H1 (cell line): Measurements from ENCODE around the gene BNC2. TPM values are rescaled to one million over a fixed set of nuclear protein-coding genes. Genes with fewer than 3 reads are reported as not detected.

Experiments used
- CTCF ChIA-PET: fragments of 300-600 bp; sonication (Branson Sonifier 250); formaldehyde crosslinking; loops from one replicate; lab custom pipeline; 2021; ENCODE audit not compliant: partially characterized antibody; lab: Charles Lee
- POLR2A ChIA-PET: fragments of 300-600 bp; sonication (Branson Sonifier 250); formaldehyde crosslinking; loops from one replicate; lab custom pipeline; 2021; ENCODE audit warnings: inconsistent platforms; ENCODE audit not compliant: partially characterized antibody; lab: Charles Lee
- DNase-seq, 2 experiments: peaks; one replicate each; pipeline versions ENCODE4 v3.0.0 to v3.0.0-alpha.2; 2010 to 2022; ENCODE audit warnings: low spot score in 2 of 2, low read depth in 1 of 2, mixed read lengths in 1 of 2
- FAIRE-seq: peaks from 2 replicates; lab custom pipeline; 2011; peaks lifted over from hg19 to GRCh38; lab: Jason Lieb, UNC
- H2AFZ ChIP-seq: 2 replicates; pipeline ENCODE4 v1.8.1; 2012; ENCODE audit warnings: low read length, inconsistent platforms
- H2AK5ac ChIP-seq: 2 replicates; pipeline ENCODE4 v1.6.1; 2013; ENCODE audit warnings: low read depth, low read length
- H2BK120ac ChIP-seq: replicated peaks from 2 replicates; pipeline ENCODE3; 2013; ENCODE audit warnings: low read depth, low read length, inconsistent platforms
- H2BK12ac ChIP-seq: 2 replicates; pipeline ENCODE4 v1.6.1; 2013; ENCODE audit warnings: low read depth, low read length
- H2BK15ac ChIP-seq: 2 replicates; pipeline ENCODE4 v1.6.1; 2013; ENCODE audit warnings: low read length
- H2BK20ac ChIP-seq: 2 replicates; pipeline ENCODE4 v1.6.1; 2013; ENCODE audit warnings: low read length
- H2BK5ac ChIP-seq: 2 replicates; pipeline ENCODE4 v1.6.1; 2013; ENCODE audit warnings: low read depth, low read length
- H3K14ac ChIP-seq: 2 replicates; pipeline ENCODE4 v1.6.1; 2013; ENCODE audit warnings: inconsistent platforms; ENCODE audit not compliant: insufficient read length
- H3K18ac ChIP-seq: 2 replicates; pipeline ENCODE4 v1.6.1; 2013; ENCODE audit warnings: low read length; ENCODE audit errors: extremely low read depth
- H3K23ac ChIP-seq: 2 replicates; pipeline ENCODE4 v1.6.1; 2013; ENCODE audit warnings: inconsistent platforms; ENCODE audit not compliant: insufficient read length
- H3K23me2 ChIP-seq: 2 replicates; pipeline ENCODE4 v1.6.1; 2013; ENCODE audit warnings: low read depth, low read length
- H3K27ac ChIP-seq: 2 replicates; pipeline ENCODE4 v1.6.1; 2011; ENCODE audit warnings: low read depth, low read length, inconsistent platforms
- H3K27me3 ChIP-seq, 4 experiments: replicated peaks in 1 of 4; 1 replicate in 1 of 4; 2 replicates in 3 of 4; pipeline versions ENCODE4 v1.6.1 to v1.8.1; 2011 to 2013; ENCODE audit warnings: low read length in 3 of 4, mild to moderate bottlenecking in 3 of 4, inconsistent platforms in 2 of 4, mixed read lengths in 2 of 4, moderate library complexity in 1 of 4; ENCODE audit not compliant: control insufficient read depth in 3 of 4, insufficient read depth in 3 of 4; ENCODE audit errors: extremely low read depth in 1 of 4
- H3K36me3 ChIP-seq, 4 experiments: 2 replicates each; pipeline versions ENCODE4 v1.6.1 to v1.8.1; 2011 to 2013; ENCODE audit warnings: mild to moderate bottlenecking in 4 of 4, low read length in 3 of 4, moderate library complexity in 2 of 4, control low read depth in 1 of 4, inconsistent platforms in 1 of 4; ENCODE audit not compliant: insufficient read depth in 4 of 4, control insufficient read depth in 2 of 4
- H3K4ac ChIP-seq: replicated peaks from 2 replicates; pipeline ENCODE3; 2013; ENCODE audit warnings: low read length, low read depth, mixed read lengths, inconsistent platforms; ENCODE audit not compliant: insufficient read length
- H3K4me1 ChIP-seq, 4 experiments: replicated peaks in 1 of 4; 1 replicate in 1 of 4; 2 replicates in 3 of 4; pipeline versions ENCODE4 v1.6.1 to v1.8.1; 2011 to 2013; ENCODE audit warnings: low read length in 3 of 4, inconsistent platforms in 2 of 4, mixed read lengths in 1 of 4; ENCODE audit not compliant: insufficient read depth in 4 of 4, control insufficient read depth in 3 of 4
- H3K4me2 ChIP-seq, 2 experiments: 2 replicates each; pipeline versions ENCODE4 v1.6.1 to v1.8.1; 2011 to 2013; ENCODE audit warnings: low read depth in 2 of 2, low read length in 2 of 2, control low read depth in 1 of 2, inconsistent platforms in 1 of 2, mild to moderate bottlenecking in 1 of 2; ENCODE audit not compliant: insufficient read depth in 1 of 2
- H3K4me3 ChIP-seq, 4 experiments: fragments of 200-600, 300-600 bp in 1 of 4; sonication (generic), shearing (Covaris generic), sonication (Bioruptor Twin) in 1 of 4; 2 replicates each; pipeline versions ENCODE4 v1.5.1 to v1.8.1; 2011 to 2016; ENCODE audit warnings: low read length in 4 of 4, low read depth in 3 of 4, control low read depth in 2 of 4, inconsistent platforms in 2 of 4, mild to moderate bottlenecking in 2 of 4, mixed read lengths in 1 of 4, moderate library complexity in 1 of 4; ENCODE audit not compliant: insufficient read depth in 2 of 4; ENCODE audit errors: extremely low read depth in 1 of 4
- H3K56ac ChIP-seq: replicated peaks from 2 replicates; pipeline ENCODE3; 2013; ENCODE audit warnings: low read depth, mild to moderate bottlenecking, mixed read lengths, low read length, inconsistent platforms; ENCODE audit not compliant: insufficient read length
- H3K79me1 ChIP-seq: 2 replicates; pipeline ENCODE4 v1.6.1; 2013; ENCODE audit warnings: low read depth, low read length, control low read depth
- H3K79me2 ChIP-seq, 2 experiments: 2 replicates each; pipeline versions ENCODE4 v1.6.1 to v1.8.1; 2012 to 2013; ENCODE audit warnings: low read length in 2 of 2, mild to moderate bottlenecking in 2 of 2, inconsistent platforms in 1 of 2; ENCODE audit not compliant: insufficient read depth in 2 of 2, control insufficient read depth in 1 of 2
- H3K9ac ChIP-seq, 4 experiments: replicated peaks in 1 of 4; 1 replicate in 1 of 4; 2 replicates in 3 of 4; pipeline versions ENCODE4 v1.6.1 to v1.8.1; 2011 to 2013; ENCODE audit warnings: low read depth in 3 of 4, low read length in 3 of 4, control low read depth in 2 of 4, mild to moderate bottlenecking in 2 of 4, moderate library complexity in 2 of 4, inconsistent platforms in 1 of 4; ENCODE audit errors: extremely low read depth in 1 of 4
- H3K9me3 ChIP-seq, 2 experiments: 2 replicates each; pipeline versions ENCODE4 v1.6.1 to v1.8.1; 2012 to 2013; ENCODE audit warnings: mild to moderate bottlenecking in 2 of 2, moderate library complexity in 2 of 2, control low read depth in 1 of 2, inconsistent platforms in 1 of 2, low read depth in 1 of 2, low read length in 1 of 2, mixed read lengths in 1 of 2; ENCODE audit not compliant: insufficient read depth in 2 of 2
- H4K20me1 ChIP-seq, 2 experiments: replicated peaks in 1 of 2; 2 replicates each; pipeline versions ENCODE3 to v1.8.1; 2011 to 2013; ENCODE audit warnings: inconsistent platforms in 2 of 2, low read length in 2 of 2, mild to moderate bottlenecking in 1 of 2; ENCODE audit not compliant: insufficient read depth in 2 of 2, control insufficient read depth in 1 of 2
- H4K5ac ChIP-seq: 2 replicates; pipeline ENCODE4 v1.6.1; 2013; ENCODE audit warnings: low read length, low read depth, mixed read lengths, inconsistent platforms; ENCODE audit not compliant: insufficient read length
- H4K8ac ChIP-seq: 2 replicates; pipeline ENCODE4 v1.8.0; 2013; ENCODE audit warnings: mild to moderate bottlenecking, moderate library complexity, low read length, inconsistent platforms; ENCODE audit not compliant: insufficient read depth; ENCODE audit errors: extremely low read depth
- H4K91ac ChIP-seq: replicated peaks from 2 replicates; pipeline ENCODE3; 2013; ENCODE audit warnings: low read length, mixed read lengths, inconsistent platforms; ENCODE audit not compliant: insufficient read length
- EZH2 ChIP-seq: fragments of 200-600 bp; sonication (generic); IDR thresholded peaks from 2 replicates; pipeline ENCODE4 v1.7.1; 2012; ENCODE audit warnings: low read depth, mild to moderate bottlenecking, moderate library complexity, low read length, inconsistent platforms; ENCODE audit not compliant: severe bottlenecking
- POLR2AphosphoS5 ChIP-seq: IDR thresholded peaks from 2 replicates; pipeline ENCODE4 v1.6.1; 2011; ENCODE audit warnings: low read depth, low read length
- TEAD4 ChIP-seq: IDR thresholded peaks from 2 replicates; pipeline ENCODE4 v1.6.1; 2012; ENCODE audit warnings: low read depth, low read length, inconsistent platforms, mixed read lengths
- WGBS, 2 experiments: shearing (Covaris generic) in 1 of 2; methylation state at CpG; one replicate each; pipeline versions ENCODE4 v1.1.6 to v1.1.7; 2013 to 2015; ENCODE audit warnings: low lambda C conversion rate in 2 of 2, mixed read lengths in 2 of 2, inconsistent platforms in 1 of 2, low coverage in 1 of 2, missing lambda C conversion rate in 1 of 2; ENCODE audit not compliant: insufficient replicate concordance in 2 of 2, insufficient coverage in 1 of 2, insufficient read length in 1 of 2; ENCODE audit errors: extremely low coverage in 1 of 2, missing lambda C conversion rate in 1 of 2; 5-methylcytosine and 5-hydroxymethylcytosine counted together
- polyA plus RNA-seq, 7 experiments: library from polyadenylated mRNA; depleted of rRNA in 3 of 7; stranded (reverse) in 5 of 7; unstranded in 2 of 7; fragments of >200 nt in 5 of 7; fragments of 200-250 nt in 2 of 7; gene quantifications; 1 replicate in 5 of 7; 2 replicates in 1 of 7; 4 replicates in 1 of 7; pipeline versions ENCODE4 v1.2.1 to v1.2.3, GENCODE V29; 2011 to 2013; ENCODE audit warnings: missing spikeins in 2 of 7, mixed read lengths in 2 of 7
- total RNA-seq: library from RNA; stranded (reverse); fragmentation: NEBNext Ultra II Directional; extraction: Animal tissue kit (Norgen Biotek cat#: 25700); gene quantifications from 2 replicates; pipeline ENCODE4 v1.2.1, GENCODE V29; 2021

BNC2 gene
- total and polyA plus RNA-seq, 2 of the 8 experiments (the other 6 are each of a cell fraction or from before 2014, with no cell fraction given): 16.0 to 26.8 TPM

GRCh38 chr9:16391369-16391768 is 479.1 kb downstream of the BNC2 start:
- Histone ChIP-seq H3K9ac (no peak overlapping the region), H3K4ac (no peak overlapping the region), H3K79me1 (no peaks in the 10 kb centered on the region), H2AK5ac (no peak overlapping the region), H3K79me2 (no peaks in the 10 kb centered on the region), H4K20me1 (no peaks in the 10 kb centered on the region), H2BK5ac (no peak overlapping the region), H3K27me3 (no peaks in the 10 kb centered on the region), H2AFZ (no peak overlapping the region), H3K9me3 (no peaks in the 10 kb centered on the region; a peak in 1 of 4 replicates), H3K23me2 (no peaks in the 10 kb centered on the region), H3K27ac (no peak overlapping the region), H3K36me3 (no peaks in the 10 kb centered on the region), H3K23ac (no peak overlapping the region), H3K4me3 (no peak overlapping the region), H2BK12ac (no peak overlapping the region), H4K8ac (no peak overlapping the region), H3K4me2 (no peak overlapping the region), H2BK20ac (no peak overlapping the region), H3K18ac (no peak overlapping the region), H2BK15ac (no peak overlapping the region), H3K56ac (no peak overlapping the region), H3K4me1 (no peaks in the 10 kb centered on the region), H3K14ac (no peak overlapping the region), H2BK120ac (no peak overlapping the region), H4K91ac (no peak overlapping the region), H4K5ac (no peak overlapping the region)
- 93% methylated on average over 2 of the region's 2 CpGs; no CpG with 5 or more reads in 1 of the 2 experiments for WGBS, 2 experiments
- TF ChIP-seq POLR2AphosphoS5 (no peak), EZH2 (no peak), TEAD4 (no peak)
- ChIA-PET CTCF (interaction anchor here (0.6 to 1.3 kb wide), 5 partner anchors 12 to 725 kb away, joined by 3 read pairs; no protein-coding TSS in a partner anchor), POLR2A (no interaction called here)
- FAIRE-seq: no peak
- no peak for DNase-seq
